Left lung (tissue), 10 donors: ENCODE results near the gene MFSD6. TPM values are rescaled to one million over a fixed set of nuclear protein-coding genes. Genes with fewer than 3 reads are reported as not detected.

Source experiments
- ATAC-seq: fragments of 200-7000 bp; cut with Tn5 transposase; one replicate; pipeline ENCODE4 v1.9.1; 2020; ENCODE audit warnings: moderate library complexity
- DNase-seq, 4 donors: peaks; one replicate each; pipeline ENCODE4 v3.0.0-alpha.2; 2013 to 2020
- H3K27ac ChIP-seq, 2 donors: fragments of 200-600 bp; sonication (generic) in 1 of 2; one replicate each; pipeline versions ENCODE4 v1.5.0 to v1.8.0; 2020 to 2021
- H3K27me3 ChIP-seq, 2 donors: fragments of 200-600 bp; sonication (generic) in 1 of 2; one replicate each; pipeline versions ENCODE4 v1.5.0 to v1.8.0; 2020 to 2021
- H3K36me3 ChIP-seq, 2 donors: fragments of 200-600 bp; sonication (generic) in 1 of 2; one replicate each; pipeline versions ENCODE4 v1.5.0 to v1.8.0; 2020 to 2021
- H3K4me1 ChIP-seq, 2 donors: fragments of 200-600 bp; one replicate each; pipeline ENCODE4 v1.8.0; 2021
- H3K4me3 ChIP-seq, 2 donors: fragments of 200-600 bp; sonication (generic) in 1 of 2; one replicate each; pipeline versions ENCODE4 v1.5.0 to v1.8.0; 2020 to 2021; ENCODE audit warnings: mild to moderate bottlenecking in 1 of 2
- H3K9me3 ChIP-seq, 2 donors: fragments of 200-600 bp; sonication (generic) in 1 of 2; one replicate each; pipeline versions ENCODE4 v1.5.0 to v1.8.0; 2020 to 2021
- intact Hi-C, 2 donors: fragments of 100-400 bp; cut with DNase I; formaldehyde crosslinking; loops; one replicate each; pipeline versions ENCODE4 v1.11.2 to v1.14.2; 2022
- polyA plus RNA-seq, 6 donors: library from polyadenylated mRNA; unstranded; fragments of 120-200 nt; gene quantifications; one replicate each; pipeline ENCODE4 v1.2.1, GENCODE V29; 2013; ENCODE audit not compliant: insufficient read length in 6 of 6
- total RNA-seq, 2 donors: library from RNA; stranded (reverse); fragmentation: NEBNext Ultra II Directional; extraction: Animal tissue kit (Norgen Biotek cat#: 25700); gene quantifications; one replicate each; pipeline ENCODE4 v1.2.1, GENCODE V29; 2021
- TF ChIP-seq, protein P1 (sequence below), 2 donors: fragments of 200-600 bp; sonication (generic) in 1 of 2; IDR thresholded peaks; one replicate each; pipeline versions ENCODE4 v1.5.0 to v1.8.0; 2021; ENCODE audit warnings: antibody characterized with exemption in 2 of 2
- donor health status: DM: no; HTN: yes; CAD: no.
- donor health status: DM: no; HTN: no; CAD: no.

Gene MFSD6
- total and polyA plus RNA-seq, 8 donors: 21.5 to 46.6 (median 24.8) TPM

DNA sequence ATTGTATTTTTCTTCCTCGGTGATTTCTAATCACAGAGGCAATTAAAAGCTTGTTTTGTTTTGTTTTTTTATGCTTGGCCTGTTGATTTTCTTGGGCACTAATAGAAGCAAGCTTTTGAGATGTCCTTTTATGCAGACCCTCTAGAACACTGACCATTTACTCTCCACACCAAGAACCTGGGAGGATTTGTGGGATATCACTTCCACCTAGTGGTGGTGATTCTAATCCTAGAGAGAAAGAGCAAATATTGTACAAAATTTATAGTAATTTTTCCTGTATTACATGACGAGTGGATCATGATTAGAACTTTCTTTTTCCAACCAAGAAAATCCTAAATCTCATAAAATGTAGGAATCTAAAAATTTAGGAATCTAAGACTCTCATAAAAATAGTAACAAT, 102.9 kb downstream of the MFSD6 start:
- Histone ChIP-seq H3K4me3 (no peak overlapping the region), H3K4me1 (no peaks in the 10 kb centered on the region), H3K27ac (no peak overlapping the region), H3K27me3 (no peaks in the 10 kb centered on the region), H3K36me3 (peaks cover 0 to 6% of the 10 kb centered on the region in 2 donors), H3K9me3 (no peaks in the 10 kb centered on the region)
- ATAC-seq: no peak
- TF ChIP-seq, protein P1, sequence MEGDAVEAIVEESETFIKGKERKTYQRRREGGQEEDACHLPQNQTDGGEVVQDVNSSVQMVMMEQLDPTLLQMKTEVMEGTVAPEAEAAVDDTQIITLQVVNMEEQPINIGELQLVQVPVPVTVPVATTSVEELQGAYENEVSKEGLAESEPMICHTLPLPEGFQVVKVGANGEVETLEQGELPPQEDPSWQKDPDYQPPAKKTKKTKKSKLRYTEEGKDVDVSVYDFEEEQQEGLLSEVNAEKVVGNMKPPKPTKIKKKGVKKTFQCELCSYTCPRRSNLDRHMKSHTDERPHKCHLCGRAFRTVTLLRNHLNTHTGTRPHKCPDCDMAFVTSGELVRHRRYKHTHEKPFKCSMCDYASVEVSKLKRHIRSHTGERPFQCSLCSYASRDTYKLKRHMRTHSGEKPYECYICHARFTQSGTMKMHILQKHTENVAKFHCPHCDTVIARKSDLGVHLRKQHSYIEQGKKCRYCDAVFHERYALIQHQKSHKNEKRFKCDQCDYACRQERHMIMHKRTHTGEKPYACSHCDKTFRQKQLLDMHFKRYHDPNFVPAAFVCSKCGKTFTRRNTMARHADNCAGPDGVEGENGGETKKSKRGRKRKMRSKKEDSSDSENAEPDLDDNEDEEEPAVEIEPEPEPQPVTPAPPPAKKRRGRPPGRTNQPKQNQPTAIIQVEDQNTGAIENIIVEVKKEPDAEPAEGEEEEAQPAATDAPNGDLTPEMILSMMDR (IDR thresholded peaks at IDR 0.05): peak; percentile 15 to 28
- intact Hi-C loops: no loop called here
- DNase-seq: peak in 1 of 4 donors; percentile 52

DNA sequence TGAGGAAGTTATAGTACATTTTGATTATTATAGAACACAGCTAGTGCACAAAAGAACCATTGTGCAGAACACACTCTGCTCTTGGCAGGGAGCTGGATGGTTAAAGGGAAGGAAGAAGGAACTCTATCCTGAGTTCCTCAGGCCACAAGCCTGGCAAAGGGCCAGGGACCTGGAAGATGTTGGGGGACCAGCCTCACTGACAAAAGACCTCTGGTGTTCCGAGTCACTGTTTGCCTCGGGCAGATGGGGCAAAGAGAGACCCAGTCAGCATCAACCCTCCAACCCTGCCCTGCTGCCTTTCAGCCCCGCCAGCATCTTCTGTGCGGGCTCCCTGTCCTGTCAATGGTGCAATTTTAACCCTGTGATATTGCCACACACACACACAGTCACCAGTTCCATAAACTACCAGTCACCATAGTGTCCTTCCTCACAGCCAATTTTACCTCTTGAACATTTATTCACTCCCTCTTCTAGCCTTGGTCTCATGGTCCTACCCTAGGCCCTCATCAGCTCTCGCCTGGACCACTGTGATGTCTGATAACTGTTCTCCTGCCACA, 104.5 kb downstream of the MFSD6 start:
- DNase-seq (peak in 1 of 4 donors; percentile 51), ATAC-seq (no peak)
- Histone ChIP-seq H3K4me1 (no peaks in the 10 kb centered on the region), H3K9me3 (no peaks in the 10 kb centered on the region), H3K27ac (no peak overlapping the region), H3K36me3 (peaks cover 0 to 6% of the 10 kb centered on the region in 2 donors), H3K27me3 (no peaks in the 10 kb centered on the region), H3K4me3 (no peak overlapping the region)
- TF ChIP-seq, protein P1 (IDR thresholded peaks at IDR 0.05): no peak
- intact Hi-C loops: no loop called here

DNA sequence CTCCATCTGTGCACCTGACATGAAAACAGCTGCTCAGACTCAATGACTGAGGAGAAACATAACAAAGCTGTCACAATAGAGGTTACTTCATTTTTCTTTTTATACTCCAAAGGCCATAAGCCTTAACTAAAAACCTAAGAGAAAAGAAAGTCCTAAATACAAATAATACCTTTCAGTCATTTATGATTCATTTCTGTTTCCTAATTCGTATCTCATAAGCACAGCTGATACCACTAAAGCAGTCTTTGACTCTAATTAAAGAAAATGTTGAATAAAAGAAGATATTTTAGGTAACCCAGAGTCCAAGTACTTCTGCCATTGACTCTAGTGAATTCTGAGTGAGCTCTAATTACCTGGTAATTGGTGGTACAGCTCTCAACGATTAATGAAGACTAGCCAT, 105.7 kb downstream of the MFSD6 start:
- intact Hi-C loops: no loop called here
- H3K36me3 ChIP-seq: peaks cover 0 to 4% of the 10 kb centered on the region in 2 donors

DNA sequence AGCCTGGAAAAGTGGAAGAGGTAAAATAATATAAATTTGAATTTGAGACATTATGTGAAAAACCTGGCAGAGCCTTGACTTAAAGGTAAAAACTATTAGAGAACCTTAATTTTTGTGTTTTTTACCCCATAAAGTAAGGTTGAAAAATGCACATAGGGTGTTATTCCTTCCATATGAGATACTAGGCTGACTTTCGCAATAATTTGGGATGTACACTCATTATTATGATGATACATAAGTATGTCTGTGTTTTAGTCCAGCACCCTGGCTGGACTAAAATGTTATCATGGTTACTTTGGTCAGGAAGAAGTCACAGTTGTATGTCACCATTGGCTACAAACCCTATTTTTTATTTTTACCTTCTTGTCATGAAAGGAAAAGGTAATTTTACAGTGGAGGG, 106.5 kb downstream of the MFSD6 start:
- Histone ChIP-seq H3K4me3 (no peak overlapping the region), H3K4me1 (no peaks in the 10 kb centered on the region), H3K36me3 (no peaks in the 10 kb centered on the region), H3K27ac (no peak overlapping the region), H3K27me3 (no peaks in the 10 kb centered on the region), H3K9me3 (no peaks in the 10 kb centered on the region)
- intact Hi-C loops: no loop called here
- TF ChIP-seq, protein P1 (IDR thresholded peaks at IDR 0.05): no peak
- no peak for DNase-seq
- no peak for ATAC-seq

More for the DNA sequence above, 105.7 kb downstream of the MFSD6 start:
- no peaks in the 10 kb centered on the region for H3K27me3 ChIP-seq
- TF ChIP-seq, protein P1 (IDR thresholded peaks at IDR 0.05): no peak
- DNase-seq: no peak
- no peak overlapping the region for H3K4me3 ChIP-seq
- no peak for ATAC-seq
- no peaks in the 10 kb centered on the region for H3K4me1 ChIP-seq
- H3K27ac ChIP-seq: no peak overlapping the region
- no peaks in the 10 kb centered on the region for H3K9me3 ChIP-seq

DNA sequence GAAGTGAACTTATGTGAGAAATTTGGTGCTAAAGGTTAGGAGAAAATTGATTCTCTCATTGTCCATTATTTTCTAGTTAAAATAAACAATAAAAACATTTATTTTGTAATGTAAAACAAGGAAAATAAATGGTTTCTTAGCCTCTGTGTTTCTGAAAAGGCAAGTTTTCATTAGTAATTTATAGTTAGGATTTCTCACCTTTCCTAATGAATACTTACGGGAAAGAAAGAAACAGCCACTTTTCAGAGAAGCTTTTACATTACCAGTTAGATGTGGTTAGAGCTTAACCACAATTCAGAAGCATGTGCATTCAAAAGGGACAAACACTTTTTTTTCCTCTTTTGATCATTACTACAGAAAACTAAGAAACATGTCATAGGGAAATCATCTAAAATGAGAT, 107.5 kb downstream of the MFSD6 start:
- DNase-seq (no peak), ATAC-seq (no peak)
- H3K27me3 ChIP-seq: no peaks in the 10 kb centered on the region
- TF ChIP-seq, protein P1 (IDR thresholded peaks at IDR 0.05): no peak
- intact Hi-C loops: no loop called here
- no peaks in the 10 kb centered on the region for H3K36me3 ChIP-seq
- H3K4me3 ChIP-seq: no peak overlapping the region
- no peak overlapping the region for H3K27ac ChIP-seq
- H3K4me1 ChIP-seq: no peaks in the 10 kb centered on the region
- no peaks in the 10 kb centered on the region for H3K9me3 ChIP-seq
